Hypothalamus (tissue), 51 donors: ENCODE measurements around the gene AOC3.
"Not testable (repeated sequence)": the region's sequence is repeated elsewhere in the genome, so short reads cannot be mapped to it uniquely, and the experiment has no call there.

ENCODE experiments used
- DNase-seq, 51 donors: peaks; one replicate each; lab custom pipeline; 2025; lab: John Stamatoyannopoulos, UW

AOC3 gene

GRCh38 chr17:42844271-42844670 is 6.7 kb upstream of the AOC3 start, which contains the start of gene AOC2:
Gene AOC2, plus strand, starts transcription at chr17:42844580. Its CDS starts 47 bp downstream, at chr17:42844627.
- no peak for DNase-seq

GRCh38 chr17:42844761-42845555 is 6.0 kb upstream of the AOC3 start:
- DNase-seq = no peak

GRCh38 chr17:42845556-42845917 is 5.5 kb upstream of the AOC3 start:
- no peak for DNase-seq

- DNase-seq = no peak
These were observed 4.9 kb upstream of the AOC3 start for GRCh38 chr17:42845918-42846593.

GRCh38 chr17:42846594-42847280 is 4.3 kb upstream of the AOC3 start:
- DNase-seq = no peak

GRCh38 chr17:42848093-42848492 is 2.9 kb upstream of the AOC3 start:
- DNase-seq = no peak

- DNase-seq = no peak
These were observed 2.0 kb upstream of the AOC3 start for GRCh38 chr17:42849031-42849430.

GRCh38 chr17:42849451-42850181 is 1.4 kb upstream of the AOC3 start:
- no peak for DNase-seq

- DNase-seq = not testable (repeated sequence)
These were observed 607 bp downstream of the AOC3 start for GRCh38 chr17:42851371-42852240.

- no peak for DNase-seq
These were observed 1.4 kb downstream of the AOC3 start for GRCh38 chr17:42852351-42852750.

- DNase-seq = no peak
These were observed 2.0 kb downstream of the AOC3 start for GRCh38 chr17:42853004-42853403.

- DNase-seq = no peak
These were observed 2.6 kb downstream of the AOC3 start for GRCh38 chr17:42853597-42853967.

- no peak for DNase-seq
These were observed 3.2 kb downstream of the AOC3 start for GRCh38 chr17:42853968-42854790.

GRCh38 chr17:42855048-42855596 is 4.1 kb downstream of the AOC3 start:
- DNase-seq = no peak

- DNase-seq = not testable (repeated sequence)
These were observed 5.1 kb downstream of the AOC3 start for GRCh38 chr17:42856093-42856492.

GRCh38 chr17:42856516-42856915 is 5.5 kb downstream of the AOC3 start:
- not testable (repeated sequence) for DNase-seq

GRCh38 chr17:42857389-42857788 is 6.4 kb downstream of the AOC3 start:
- no peak for DNase-seq

GRCh38 chr17:42865638-42866094 is 14.7 kb downstream of the AOC3 start:
- DNase-seq = no peak

GRCh38 chr17:42866216-42866615 is 15.2 kb downstream of the AOC3 start:
- no peak for DNase-seq
